B cell (primary cell): ENCODE results near the gene PACRG.

ENCODE experiments used
- CTCF ChIP-seq: fragments of 200-600 bp; IDR thresholded peaks from one replicate; pipeline ENCODE4 v1.8.0; 2022; ENCODE audit warnings: antibody characterized with exemption, mild to moderate bottlenecking
- EZH2 ChIP-seq: IDR thresholded peaks from 2 replicates; pipeline ENCODE4 v1.6.1; 2012; ENCODE audit warnings: borderline replicate concordance, low read depth, mild to moderate bottlenecking, moderate library complexity, low read length; ENCODE audit not compliant: insufficient read depth, poor library complexity, severe bottlenecking

- no peak for TF ChIP-seq EZH2
- TF ChIP-seq CTCF, result no peak
Measured at GRCh38 chr6:163209005-163209404, 481.2 kb downstream of the PACRG start.
